Bronchial epithelial cell (primary cell): Measurements from ENCODE around the gene SDHD. TPM values are rescaled to one million over a fixed set of nuclear protein-coding genes. Genes with fewer than 3 reads are reported as not detected.
"Not testable (repeated sequence)": the region's sequence is repeated elsewhere in the genome, so short reads cannot be mapped to it uniquely, and the experiment has no call there.

Experiments used
- DNase-seq: peaks from one replicate; pipeline ENCODE4 v3.0.0-alpha.2; 2010; ENCODE audit warnings: low read depth
- FAIRE-seq: peaks from 2 replicates; lab custom pipeline; 2011; peaks lifted over from hg19 to GRCh38; lab: Jason Lieb, UNC
- H3K27me3 ChIP-seq: 2 replicates; pipeline ENCODE4 v1.5.1; 2011; ENCODE audit warnings: low read length; ENCODE audit not compliant: control insufficient read depth, insufficient read depth
- H3K36me3 ChIP-seq: 2 replicates; pipeline ENCODE4 v1.5.1; 2011; ENCODE audit warnings: low read length; ENCODE audit not compliant: control insufficient read depth, insufficient read depth
- H3K4me3 ChIP-seq: 2 replicates; pipeline ENCODE4 v1.5.1; 2011; ENCODE audit warnings: mild to moderate bottlenecking, low read depth, low read length, control low read depth
- total RNA-seq: library from RNA; depleted of rRNA; stranded (reverse); fragments of >200 nt; gene quantifications from 2 replicates; pipeline ENCODE4 v1.2.1, GENCODE V29; 2014
- TF ChIP-seq, protein P1 (sequence below): IDR thresholded peaks from 2 replicates; pipeline ENCODE4 v1.5.1; 2011; ENCODE audit warnings: mild to moderate bottlenecking, moderate library complexity, low read length, control low read depth, inconsistent platforms; ENCODE audit not compliant: insufficient read depth, severe bottlenecking

SDHD gene
- total RNA-seq, 1 donor from 2014 or later, result 103 TPM

DNA sequence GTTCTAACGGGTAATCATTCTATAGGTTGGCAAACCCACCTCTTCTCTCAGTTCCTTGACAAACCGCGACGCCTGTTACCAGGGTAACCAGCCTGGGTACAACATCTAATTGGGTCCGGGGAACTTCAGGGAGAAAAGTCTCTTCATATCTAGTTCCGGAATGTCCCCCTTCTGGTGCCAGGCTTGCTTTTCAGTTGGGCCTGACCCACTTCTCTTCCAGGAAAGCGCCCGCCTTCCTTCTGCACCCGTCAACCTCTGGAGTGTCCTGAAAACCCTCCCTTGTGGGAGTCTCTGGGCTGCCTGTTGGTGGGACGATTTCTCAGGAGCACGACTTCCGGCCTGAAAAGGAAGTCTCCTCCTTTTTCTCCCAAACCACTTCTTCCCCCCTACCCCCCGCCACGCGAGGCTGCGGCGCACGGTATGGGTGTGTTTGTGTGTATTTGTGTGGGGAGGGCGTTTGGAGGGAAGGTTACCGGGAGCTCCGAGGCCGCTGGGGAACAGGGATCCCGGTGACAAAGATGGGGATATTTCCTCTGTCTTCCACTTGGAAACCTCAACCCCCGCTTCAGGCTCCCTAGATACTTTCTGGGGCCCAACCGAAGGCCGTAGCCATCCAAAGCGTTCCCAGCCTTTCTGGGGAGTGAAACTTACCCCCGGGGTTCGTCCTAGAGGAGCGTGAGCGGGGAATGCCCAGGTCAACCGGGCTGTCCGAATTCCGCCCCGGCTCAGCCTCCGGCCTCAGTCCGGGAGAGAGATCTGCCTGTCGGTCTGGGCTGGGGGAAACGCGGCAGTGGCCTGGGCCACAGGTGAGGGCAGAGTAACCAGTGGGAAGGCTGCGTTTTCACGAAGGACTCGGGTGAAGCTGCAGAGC lies 12.5 kb upstream of the SDHD start, which contains the start of the genes NKAPD1 and PIH1D2:
NKAPD1 (plus strand) TSS at position 359 of the 871 bp plus-strand sequence. CDS start 1,276 bp downstream, outside the sequence.
PIH1D2 (minus strand) TSS at position 77 of the 871 bp plus-strand sequence. CDS start 843 bp downstream, outside the sequence.
- peak within 1 kb of the TSS; percentile 83 for H3K4me3 ChIP-seq
- TF ChIP-seq, protein P1, sequence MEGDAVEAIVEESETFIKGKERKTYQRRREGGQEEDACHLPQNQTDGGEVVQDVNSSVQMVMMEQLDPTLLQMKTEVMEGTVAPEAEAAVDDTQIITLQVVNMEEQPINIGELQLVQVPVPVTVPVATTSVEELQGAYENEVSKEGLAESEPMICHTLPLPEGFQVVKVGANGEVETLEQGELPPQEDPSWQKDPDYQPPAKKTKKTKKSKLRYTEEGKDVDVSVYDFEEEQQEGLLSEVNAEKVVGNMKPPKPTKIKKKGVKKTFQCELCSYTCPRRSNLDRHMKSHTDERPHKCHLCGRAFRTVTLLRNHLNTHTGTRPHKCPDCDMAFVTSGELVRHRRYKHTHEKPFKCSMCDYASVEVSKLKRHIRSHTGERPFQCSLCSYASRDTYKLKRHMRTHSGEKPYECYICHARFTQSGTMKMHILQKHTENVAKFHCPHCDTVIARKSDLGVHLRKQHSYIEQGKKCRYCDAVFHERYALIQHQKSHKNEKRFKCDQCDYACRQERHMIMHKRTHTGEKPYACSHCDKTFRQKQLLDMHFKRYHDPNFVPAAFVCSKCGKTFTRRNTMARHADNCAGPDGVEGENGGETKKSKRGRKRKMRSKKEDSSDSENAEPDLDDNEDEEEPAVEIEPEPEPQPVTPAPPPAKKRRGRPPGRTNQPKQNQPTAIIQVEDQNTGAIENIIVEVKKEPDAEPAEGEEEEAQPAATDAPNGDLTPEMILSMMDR, result no peak
- FAIRE-seq (no peak), DNase-seq (peak; percentile 82)
- peaks cover 7% of the 10 kb centered on the region for H3K36me3 ChIP-seq
- H3K27me3 ChIP-seq, result no peaks in the 10 kb centered on the region

DNA sequence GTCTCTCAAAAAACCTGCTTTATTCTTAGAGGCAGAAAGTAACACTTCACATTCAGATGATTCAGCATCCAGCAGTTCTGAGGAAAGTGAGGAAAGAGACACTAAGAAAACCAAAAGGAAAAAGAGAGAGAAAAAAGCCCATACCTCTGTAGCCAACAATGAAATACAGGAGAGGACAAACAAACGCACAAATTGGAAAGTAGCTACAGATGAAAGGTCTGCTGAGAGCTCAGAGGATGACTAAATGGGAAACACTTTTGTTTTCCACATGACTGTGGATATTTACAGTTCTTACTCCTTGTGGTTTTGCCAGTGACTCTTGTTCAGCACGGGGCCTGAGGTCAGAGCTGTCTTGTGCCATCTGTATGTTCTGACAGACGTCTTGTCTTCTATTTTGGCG lies 3.9 kb upstream of the SDHD start:
- no peak overlapping the region for H3K4me3 ChIP-seq
- no peak for FAIRE-seq
- peaks cover 12% of the 10 kb centered on the region for H3K36me3 ChIP-seq
- H3K27me3 ChIP-seq, result no peaks in the 10 kb centered on the region
- peak; percentile 35 for DNase-seq
- TF ChIP-seq, protein P1, result no peak

DNA sequence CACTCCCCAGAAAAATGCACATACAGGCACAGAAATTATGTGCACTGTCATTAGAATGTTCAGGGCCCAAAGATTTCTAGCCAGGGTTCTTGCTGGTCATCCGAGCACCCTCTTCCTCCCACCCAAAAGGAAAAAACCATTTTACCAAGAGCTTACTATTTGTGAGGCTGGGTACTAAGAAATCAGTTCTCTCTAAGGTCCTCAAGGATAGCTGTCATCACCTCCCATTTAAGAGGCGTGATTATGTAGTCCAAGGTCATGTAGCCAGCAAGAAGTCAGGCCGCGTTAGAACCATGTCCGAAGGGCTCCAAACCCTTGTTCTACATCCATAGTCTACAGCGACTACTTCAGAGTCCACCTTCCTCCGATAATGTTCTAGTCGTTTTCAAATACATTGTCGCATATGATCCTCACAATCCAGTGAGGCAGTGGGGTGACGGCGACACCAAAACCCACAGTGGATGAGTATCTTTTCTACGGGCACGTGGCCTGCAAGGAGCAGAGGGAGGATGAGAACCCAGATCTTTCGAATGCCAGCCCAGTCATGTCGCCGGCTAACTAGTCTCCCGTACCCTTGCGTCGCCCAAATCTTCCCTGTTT lies 751 bp upstream of the SDHD start:
- peaks cover 9% of the 10 kb centered on the region for H3K36me3 ChIP-seq
- DNase-seq, result peak; percentile 13

DNA sequence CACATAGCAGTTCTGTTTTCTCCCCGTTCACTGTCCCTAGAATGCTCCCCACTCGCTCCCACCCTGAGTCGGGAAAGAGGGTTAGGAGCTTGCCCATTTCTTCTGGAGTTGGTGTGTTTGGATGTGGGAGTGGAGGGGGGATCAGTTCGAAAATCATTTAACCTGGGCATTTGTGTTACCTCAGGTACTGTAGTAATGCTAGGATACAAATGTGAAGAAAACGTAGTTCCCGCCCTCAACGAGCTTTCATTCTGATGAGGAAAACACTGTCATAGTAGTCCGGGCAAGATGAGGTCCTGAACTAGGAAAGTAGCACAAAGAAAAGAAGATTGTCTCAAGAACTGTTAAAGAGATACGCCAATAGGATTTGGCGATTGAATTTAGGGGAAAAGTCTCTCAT lies 539 bp downstream of the SDHD start:
- DNase-seq, result peak; percentile 4
- H3K4me3 ChIP-seq, result peak overlapping the region; percentile 92
- no peak for FAIRE-seq
- TF ChIP-seq, protein P1, result no peak
- no peaks in the 10 kb centered on the region for H3K27me3 ChIP-seq
- peaks cover 11% of the 10 kb centered on the region for H3K36me3 ChIP-seq

More for the DNA sequence above, 751 bp upstream of the SDHD start:
- no peak for FAIRE-seq
- TF ChIP-seq, protein P1, result no peak
- H3K4me3 ChIP-seq, result peak overlapping the region; percentile 92
- no peaks in the 10 kb centered on the region for H3K27me3 ChIP-seq

DNA sequence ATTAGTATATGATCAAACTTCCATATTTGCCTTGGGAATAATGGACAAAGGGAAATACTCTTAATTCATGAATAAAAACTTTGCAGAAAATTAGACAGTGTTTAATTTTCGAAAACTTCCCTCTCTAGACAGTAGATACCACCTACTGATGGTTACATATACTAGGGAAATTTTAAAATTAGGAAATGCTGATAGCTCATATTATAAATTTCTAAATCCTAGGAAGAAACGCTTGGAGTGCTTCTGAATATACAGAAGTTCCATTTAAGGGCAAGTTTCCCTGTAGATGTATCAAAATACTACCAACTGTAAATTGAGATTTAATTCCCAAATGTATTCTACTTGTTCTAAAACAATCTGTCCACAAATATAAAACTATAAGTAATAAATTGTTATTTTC lies 8.6 kb downstream of the SDHD start:
- not testable (repeated sequence) for H3K4me3 ChIP-seq, H3K36me3 ChIP-seq, H3K27me3 ChIP-seq, FAIRE-seq, DNase-seq

DNA sequence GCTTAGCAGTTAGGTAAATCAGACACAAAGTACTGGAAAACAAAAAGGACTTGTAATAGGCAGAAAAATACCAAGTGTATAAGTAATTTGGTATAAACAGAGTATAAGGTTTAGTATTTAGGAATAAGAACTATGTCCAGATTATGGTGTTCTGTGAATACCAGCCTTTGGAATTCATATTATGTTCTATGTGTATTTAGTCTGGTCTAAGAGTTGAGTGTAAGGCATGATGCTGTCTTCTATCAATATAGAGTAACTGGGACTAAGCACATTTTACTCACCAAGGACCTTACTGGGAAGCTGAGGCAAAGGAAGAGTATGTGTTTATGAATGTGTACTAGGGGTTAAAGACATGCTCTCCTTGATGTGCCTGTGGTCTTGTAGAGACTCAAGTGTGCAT lies 9.5 kb downstream of the SDHD start:
- Histone ChIP-seq H3K4me3 (no peak overlapping the region), H3K36me3 (peaks cover 3% of the 10 kb centered on the region), H3K27me3 (no peaks in the 10 kb centered on the region)
- DNase-seq, result no peak
- FAIRE-seq, result no peak
- TF ChIP-seq, protein P1, result no peak
